UCSD-AML1 (cell line): ENCODE data around the gene ZC3H4.

ENCODE experiments used
- DNase-seq: peaks from one replicate; lab custom pipeline; 2025; ENCODE audit not compliant: unreplicated experiment; lab: John Stamatoyannopoulos, UW

Gene ZC3H4

DNA sequence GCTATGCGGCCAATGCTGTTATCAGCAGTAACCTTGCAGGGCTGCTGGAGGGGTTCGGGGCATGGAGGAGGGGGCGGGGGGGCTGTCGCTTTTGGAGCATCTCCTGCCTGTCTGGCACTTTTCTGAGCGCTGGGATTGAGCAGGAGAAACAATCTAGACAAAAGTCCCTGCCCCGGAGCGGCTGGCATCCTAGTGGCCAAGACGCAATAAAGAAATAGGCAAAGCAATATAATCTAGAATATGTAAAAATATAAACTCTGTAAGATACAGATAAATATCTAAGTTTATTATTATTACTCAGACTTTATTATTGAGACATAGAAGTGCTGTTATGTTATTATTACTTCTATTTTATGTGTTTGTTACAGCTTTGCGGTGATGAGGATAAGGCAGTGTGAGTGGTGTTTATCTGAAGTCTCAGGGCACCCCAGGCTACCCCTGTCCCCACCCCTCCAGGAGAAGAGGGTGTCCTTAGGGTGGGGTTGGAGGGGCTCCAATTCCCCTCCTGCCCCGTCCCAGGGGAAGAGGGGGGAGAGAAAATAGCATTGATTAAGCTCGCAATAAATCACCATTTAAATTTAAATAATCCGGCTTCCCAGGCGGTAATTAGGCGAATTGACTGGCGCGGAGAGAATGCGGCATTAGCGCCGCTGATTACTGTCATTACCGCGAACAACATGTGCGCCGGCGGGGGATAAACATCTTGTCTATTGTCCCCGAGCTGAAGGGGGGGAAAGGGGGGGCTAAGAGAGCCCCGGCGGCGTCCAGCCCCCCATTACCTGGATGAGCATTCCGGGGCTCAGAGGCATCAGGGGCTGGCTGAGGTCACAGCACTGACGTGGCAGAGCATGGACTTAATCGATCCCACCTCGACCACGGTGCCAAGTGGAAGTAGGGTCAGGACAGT lies 90.8 kb downstream of the ZC3H4 start:
- no peak for DNase-seq

DNA sequence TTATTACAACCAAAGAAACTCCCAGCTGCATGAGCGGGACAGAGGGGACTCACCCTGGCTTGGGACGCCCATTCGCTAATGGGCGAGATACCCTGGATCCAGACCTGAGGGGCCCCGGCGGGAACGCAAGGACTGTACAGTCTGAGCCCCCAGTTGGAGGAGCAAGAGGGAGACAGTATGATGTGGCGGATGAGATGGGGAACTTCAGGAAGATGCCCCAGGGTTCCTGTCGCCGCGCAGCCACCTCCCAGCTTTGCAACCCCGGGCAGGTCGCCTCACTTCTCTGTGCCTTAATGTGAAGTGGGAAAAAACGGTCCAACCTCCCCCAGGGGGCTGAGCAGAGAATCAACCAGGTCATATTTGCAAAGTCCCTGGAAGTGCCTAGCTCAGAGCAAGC lies 91.4 kb downstream of the ZC3H4 start:
- DNase-seq, result no peak

DNA sequence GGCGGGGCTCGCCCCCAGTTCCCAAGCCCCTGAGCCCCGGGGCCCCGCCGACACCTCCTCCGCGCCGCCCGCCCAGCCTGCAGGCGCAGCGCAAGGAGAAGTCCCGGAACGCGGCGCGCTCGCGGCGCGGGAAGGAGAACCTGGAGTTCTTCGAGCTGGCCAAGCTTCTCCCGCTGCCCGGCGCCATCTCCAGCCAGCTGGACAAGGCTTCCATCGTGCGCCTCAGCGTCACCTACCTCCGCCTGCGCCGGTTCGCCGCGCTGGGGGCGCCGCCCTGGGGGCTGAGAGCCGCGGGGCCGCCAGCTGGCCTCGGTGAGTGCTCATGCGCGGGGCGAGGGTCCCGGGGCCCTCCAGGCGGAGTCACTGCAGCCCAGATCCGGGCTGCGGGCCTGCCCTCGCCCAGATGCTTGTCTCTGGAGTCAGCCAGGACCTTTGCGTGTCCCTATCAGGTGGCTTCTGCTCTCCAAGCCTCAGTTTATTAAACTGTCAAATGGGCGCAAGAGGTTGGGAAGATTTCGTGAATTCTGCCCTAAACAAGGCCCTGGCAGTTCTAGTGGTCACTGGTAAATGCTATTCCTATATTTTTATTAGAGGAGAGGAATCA lies 91.9 kb downstream of the ZC3H4 start:
- no peak for DNase-seq

DNA sequence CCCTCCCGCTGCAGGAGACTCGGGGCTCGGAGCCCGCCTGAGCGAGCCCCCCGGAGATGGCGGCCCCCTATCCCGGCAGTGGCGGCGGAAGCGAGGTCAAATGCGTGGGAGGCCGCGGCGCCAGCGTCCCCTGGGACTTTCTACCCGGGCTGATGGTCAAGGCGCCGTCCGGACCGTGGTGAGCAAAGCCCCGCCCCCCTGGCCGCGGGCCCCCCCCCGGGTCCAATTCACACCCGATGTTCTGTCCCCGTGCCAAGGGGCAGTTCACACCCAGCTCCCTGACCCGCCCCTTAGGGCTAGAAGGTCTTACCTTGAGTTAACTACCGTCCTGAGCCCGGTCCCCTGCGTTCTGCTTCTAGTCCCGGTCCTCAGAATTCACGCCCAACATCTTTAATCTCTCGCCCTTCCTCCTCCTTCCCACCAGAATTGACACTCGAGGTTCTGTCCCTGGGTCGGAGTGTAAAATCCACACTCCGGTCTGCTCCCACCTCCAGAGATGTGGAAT lies 92.5 kb downstream of the ZC3H4 start:
- no peak for DNase-seq

DNA sequence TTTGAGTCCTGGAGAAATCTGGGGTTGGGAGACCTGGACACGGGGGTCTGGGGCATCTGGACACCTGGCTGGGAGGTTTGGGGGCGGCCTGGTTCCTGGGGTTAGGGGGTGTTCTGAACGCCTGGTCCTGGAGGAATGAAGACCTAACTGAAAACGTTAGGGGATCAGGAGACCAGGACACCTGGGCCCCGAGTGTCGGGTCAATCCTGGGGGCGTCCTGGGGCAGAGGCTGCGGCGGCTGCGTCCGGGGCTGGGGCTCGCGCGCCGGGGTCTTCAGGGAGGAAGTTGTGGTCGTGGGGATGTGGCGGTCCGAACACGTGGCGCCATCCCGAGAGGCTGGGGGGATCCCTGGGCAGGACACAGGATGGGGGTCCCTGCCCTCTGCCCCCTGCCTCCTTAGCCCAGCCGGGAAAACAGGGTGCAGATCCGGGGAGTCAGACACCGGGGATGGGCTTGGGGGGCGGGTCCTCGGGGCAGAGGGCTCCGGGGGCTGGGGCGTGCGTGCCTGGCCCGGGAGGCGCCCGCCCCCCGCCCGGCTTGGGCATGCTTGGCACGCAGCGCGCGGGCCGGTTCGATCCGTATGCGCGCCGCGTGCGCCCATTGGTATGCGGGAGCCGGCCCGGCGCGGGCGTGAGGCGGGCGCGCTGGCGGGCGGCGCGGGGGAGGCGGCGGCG lies 93.3 kb downstream of the ZC3H4 start:
- DNase-seq, result no peak

DNA sequence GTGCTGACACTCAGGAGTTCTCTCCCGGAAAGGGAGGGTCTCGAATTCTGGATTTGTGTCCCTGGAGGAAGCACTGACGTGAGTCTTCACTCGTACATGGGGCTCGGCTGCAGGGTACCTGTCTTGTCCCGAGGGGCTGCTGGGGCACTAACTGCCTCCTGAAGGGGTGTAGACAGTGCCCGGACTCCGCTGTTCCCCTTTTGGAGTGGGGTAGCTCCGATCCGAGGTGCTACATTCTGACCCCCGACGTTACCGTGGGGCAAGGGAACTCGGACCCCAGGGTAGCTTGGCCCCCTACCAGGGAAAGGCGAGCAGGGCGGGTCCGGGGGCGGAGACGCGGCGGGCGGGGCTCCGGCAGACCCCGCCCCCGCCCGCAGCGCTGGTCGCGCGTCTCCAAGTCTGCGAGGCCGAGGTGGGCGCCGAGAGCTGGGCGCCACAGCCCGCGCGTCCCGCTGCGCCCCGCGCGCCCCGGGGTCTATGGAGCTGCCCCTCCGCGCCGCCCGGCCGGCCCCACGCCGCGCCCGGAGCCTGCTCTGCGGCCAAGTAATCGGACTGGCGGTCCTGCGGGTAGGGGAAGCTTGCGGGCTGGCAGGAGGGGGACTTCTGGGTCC lies 94.0 kb downstream of the ZC3H4 start, which contains the start of gene NPAS1:
TSS of gene NPAS1 (plus strand) at position 407 of the 611 bp plus-strand sequence. CDS start 1,211 bp downstream, outside the sequence.
- DNase-seq, result no peak

DNA sequence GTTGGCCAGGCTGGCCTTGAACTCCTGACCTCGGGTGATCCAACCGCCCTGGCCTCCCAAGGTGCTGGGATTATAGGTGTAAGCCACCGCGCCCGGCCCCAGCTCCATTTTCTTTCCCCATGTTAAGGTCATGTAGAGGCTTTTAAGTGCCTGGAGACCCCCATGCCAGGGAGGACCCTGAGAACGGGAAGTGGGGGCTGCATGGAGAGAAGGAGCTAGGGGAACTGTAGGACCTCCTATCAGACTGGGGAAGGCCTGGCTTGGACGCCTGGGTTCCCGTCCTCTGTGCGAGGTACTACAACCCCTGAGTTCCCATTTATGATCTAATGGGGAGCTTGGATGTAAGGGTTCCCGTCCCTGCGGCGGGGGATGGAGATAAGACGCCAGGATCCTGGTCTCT lies 94.7 kb downstream of the ZC3H4 start:
- DNase-seq, result no peak
